CD4-positive, alpha-beta T cell (primary cell): ENCODE results near the gene COL9A1. TPM values are rescaled to one million over a fixed set of nuclear protein-coding genes. Genes with fewer than 3 reads are reported as not detected.

Experiments
- ATAC-seq: fragments of 200-7000 bp; cut with Tn5 transposase; one replicate; pipeline ENCODE4 v1.10.0; 2022; ENCODE audit warnings: mild to moderate bottlenecking; ENCODE audit not compliant: poor library complexity
- CTCF ChIA-PET: fragments of 350-600 bp; sonication (Branson Sonifier 250); formaldehyde crosslinking; loops from one replicate; lab custom pipeline; 2021; ENCODE audit warnings: antibody characterized with exemption, inconsistent platforms; lab: Charles Lee
- POLR2A ChIA-PET: fragments of 350-600 bp; sonication (Branson Sonifier 250); formaldehyde crosslinking; loops from one replicate; lab custom pipeline; 2021; ENCODE audit warnings: antibody characterized with exemption, inconsistent platforms; lab: Charles Lee
- DNase-seq, 14 experiments: peaks; one replicate each; pipeline ENCODE4 v3.0.0-alpha.2; 2013 to 2020; ENCODE audit warnings: mixed read lengths in 2 of 14
- H3K27ac ChIP-seq, 2 donors: one replicate each; pipeline versions ENCODE4 v1.5.1 to v1.7.0; 2013; ENCODE audit warnings: low read length in 2 of 2, low read depth in 1 of 2, mild to moderate bottlenecking in 1 of 2
- H3K27me3 ChIP-seq, 2 experiments: 1 replicate in 1 of 2; 2 replicates in 1 of 2; pipeline versions ENCODE4 v1.6.1 to v1.7.0; 2013; ENCODE audit warnings: low read length in 2 of 2, control low read depth in 1 of 2, mild to moderate bottlenecking in 1 of 2, moderate library complexity in 1 of 2; ENCODE audit not compliant: insufficient read depth in 2 of 2, control insufficient read depth in 1 of 2
- H3K36me3 ChIP-seq: one replicate; pipeline ENCODE4 v1.6.1; 2013; ENCODE audit warnings: low read length, control low read depth; ENCODE audit not compliant: insufficient read depth
- H3K4me1 ChIP-seq: one replicate; pipeline ENCODE4 v1.6.1; 2013; ENCODE audit warnings: low read length, control low read depth; ENCODE audit not compliant: insufficient read depth
- H3K4me3 ChIP-seq: one replicate; pipeline ENCODE4 v1.5.1; 2013; ENCODE audit warnings: mild to moderate bottlenecking, low read length, moderate library complexity
- H3K9me3 ChIP-seq, 2 experiments: 1 replicate in 1 of 2; 2 replicates in 1 of 2; pipeline versions ENCODE4 v1.6.1 to v1.7.0; 2013; ENCODE audit warnings: low read length in 2 of 2, mild to moderate bottlenecking in 2 of 2, control low read depth in 1 of 2, moderate library complexity in 1 of 2; ENCODE audit not compliant: control insufficient read depth in 1 of 2, insufficient read depth in 1 of 2
- H3K27ac Mint-ChIP-seq: one replicate; pipeline ENCODE4 v1.8.0; 2020; ENCODE audit warnings: mixed read lengths
- H3K27me3 Mint-ChIP-seq: one replicate; pipeline ENCODE4 v1.8.0; 2021; ENCODE audit warnings: mixed read lengths
- H3K36me3 Mint-ChIP-seq: one replicate; pipeline ENCODE4 v1.8.0; 2021; ENCODE audit warnings: low read depth, mixed read lengths
- H3K4me1 Mint-ChIP-seq: one replicate; pipeline ENCODE4 v1.8.0; 2021; ENCODE audit warnings: low read depth, mixed read lengths
- H3K4me3 Mint-ChIP-seq: one replicate; pipeline ENCODE4 v1.8.0; 2020; ENCODE audit warnings: mild to moderate bottlenecking, mixed read lengths
- H3K9me3 Mint-ChIP-seq: one replicate; pipeline ENCODE4 v1.8.0; 2020; ENCODE audit warnings: mixed read lengths
- intact Hi-C, 2 experiments: fragments of 100-400 bp; cut with DNase I in 1 of 2; cut with micrococcal nuclease in 1 of 2; formaldehyde crosslinking; loops; one replicate each; pipeline versions ENCODE4 v1.15.1 to v1.9.0; 2023 to 2025; cut with DNase I, micrococcal nuclease
- polyA plus RNA-seq, 2 donors: library from polyadenylated mRNA; unstranded; fragments of 120-200 nt; gene quantifications; one replicate each; pipeline ENCODE4 v1.2.1, GENCODE V29; 2013
- total RNA-seq, 174 experiments: library from RNA in 2 of 174; stranded (reverse) in 2 of 174; gene quantifications; one replicate each; pipeline ENCODE4 v1.2.3 and lab custom pipeline; 2021 to 2026
- TF ChIP-seq, protein P1 (sequence below): fragments of 200-600 bp; IDR thresholded peaks from one replicate; pipeline ENCODE4 v1.8.0; 2022; ENCODE audit warnings: antibody characterized with exemption, mild to moderate bottlenecking

The COL9A1 gene
- total RNA-seq = not detected
- not detected for polyA plus RNA-seq (2013, experiment 1 of 2)
- polyA plus RNA-seq (2013, experiment 2 of 2) = 0.12 TPM
- 0 to 0.20 (median 0) reads per million in 172 experiments for total RNA-seq (lab: John Stamatoyannopoulos, UW)

DNA sequence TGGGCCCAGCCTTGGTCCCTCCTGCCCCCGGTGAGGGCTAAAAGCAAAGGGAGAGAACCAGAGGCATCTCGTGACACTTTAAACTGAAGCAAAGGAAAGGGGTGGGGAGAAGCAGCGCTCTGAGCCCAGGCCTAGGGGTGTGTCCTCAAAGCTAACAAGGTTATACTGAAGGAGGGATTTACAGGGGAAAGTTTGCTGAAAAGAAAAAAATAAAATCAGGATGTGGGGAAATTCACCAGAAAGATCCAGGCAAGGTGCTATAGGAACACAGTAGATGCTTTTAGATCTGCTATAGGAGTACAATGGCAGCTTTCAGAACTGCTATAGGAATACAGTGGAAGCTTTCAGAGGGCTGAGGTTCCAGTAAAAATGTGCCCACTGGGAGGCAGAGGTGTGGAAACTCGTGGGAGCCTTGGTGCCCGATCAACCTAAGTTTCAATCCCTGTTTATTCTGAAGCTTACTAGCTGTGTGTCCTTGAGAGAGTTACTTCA is at the start of gene COL9A1:
Gene COL9A1 (minus strand): TSS at position 51 of the 492 bp plus-strand sequence. CDS start 160 bp downstream, outside the sequence.
- Mint-ChIP-seq H3K4me3 (no peak within 1 kb of the TSS), H3K27ac (no peak within 1 kb of the TSS), H3K27me3 (peaks cover 51% of the 10 kb centered on the region), H3K36me3 (no peaks in the 10 kb centered on the region), H3K4me1 (no peaks in the 10 kb centered on the region), H3K9me3 (no peaks in the 10 kb centered on the region)
- no peak within 1 kb of the TSS for H3K27ac ChIP-seq
- no peaks in the 10 kb centered on the region for H3K36me3 ChIP-seq
- ATAC-seq (no peak), DNase-seq (no peak)
- no peaks in the 10 kb centered on the region for H3K4me1 ChIP-seq
- ChIA-PET CTCF (no interaction called here), POLR2A (no interaction called here)
- H3K9me3 ChIP-seq = no peaks in the 10 kb centered on the region
- TF ChIP-seq, protein P1, sequence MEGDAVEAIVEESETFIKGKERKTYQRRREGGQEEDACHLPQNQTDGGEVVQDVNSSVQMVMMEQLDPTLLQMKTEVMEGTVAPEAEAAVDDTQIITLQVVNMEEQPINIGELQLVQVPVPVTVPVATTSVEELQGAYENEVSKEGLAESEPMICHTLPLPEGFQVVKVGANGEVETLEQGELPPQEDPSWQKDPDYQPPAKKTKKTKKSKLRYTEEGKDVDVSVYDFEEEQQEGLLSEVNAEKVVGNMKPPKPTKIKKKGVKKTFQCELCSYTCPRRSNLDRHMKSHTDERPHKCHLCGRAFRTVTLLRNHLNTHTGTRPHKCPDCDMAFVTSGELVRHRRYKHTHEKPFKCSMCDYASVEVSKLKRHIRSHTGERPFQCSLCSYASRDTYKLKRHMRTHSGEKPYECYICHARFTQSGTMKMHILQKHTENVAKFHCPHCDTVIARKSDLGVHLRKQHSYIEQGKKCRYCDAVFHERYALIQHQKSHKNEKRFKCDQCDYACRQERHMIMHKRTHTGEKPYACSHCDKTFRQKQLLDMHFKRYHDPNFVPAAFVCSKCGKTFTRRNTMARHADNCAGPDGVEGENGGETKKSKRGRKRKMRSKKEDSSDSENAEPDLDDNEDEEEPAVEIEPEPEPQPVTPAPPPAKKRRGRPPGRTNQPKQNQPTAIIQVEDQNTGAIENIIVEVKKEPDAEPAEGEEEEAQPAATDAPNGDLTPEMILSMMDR = no peak
- H3K27me3 ChIP-seq = peaks cover 3 to 17% of the 10 kb centered on the region in 2 experiments
- intact Hi-C loops = no loop called here
- H3K4me3 ChIP-seq = no peak within 1 kb of the TSS

DNA sequence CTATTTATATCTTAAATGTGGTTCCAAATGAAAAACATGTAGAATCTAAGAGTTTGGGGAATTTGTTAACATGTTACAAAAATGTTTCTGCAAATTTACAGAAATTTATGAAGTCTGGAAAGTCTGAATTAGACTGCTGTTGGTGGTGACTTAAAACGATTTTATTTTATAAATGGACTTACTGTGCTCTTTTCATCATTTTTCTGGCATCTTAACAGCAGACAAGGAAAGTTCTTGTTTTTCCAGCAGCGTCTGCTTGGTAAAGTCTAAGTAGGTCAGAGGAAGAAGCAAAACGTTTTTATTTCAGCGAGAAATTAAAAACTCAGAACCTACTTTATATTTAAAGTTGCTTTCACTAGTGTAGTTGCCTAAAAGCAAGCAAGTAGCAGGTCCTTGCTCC is 48.6 kb upstream of the COL9A1 start:
- Mint-ChIP-seq H3K36me3 (no peaks in the 10 kb centered on the region), H3K4me1 (no peaks in the 10 kb centered on the region), H3K27me3 (no peaks in the 10 kb centered on the region), H3K27ac (no peak overlapping the region), H3K9me3 (no peaks in the 10 kb centered on the region), H3K4me3 (no peak overlapping the region)
- Histone ChIP-seq H3K9me3 (peaks cover 0 to 12% of the 10 kb centered on the region in 2 experiments), H3K4me3 (no peak overlapping the region), H3K36me3 (no peaks in the 10 kb centered on the region), H3K4me1 (no peaks in the 10 kb centered on the region), H3K27me3 (no peaks in the 10 kb centered on the region), H3K27ac (no peak overlapping the region)
- POLR2A ChIA-PET = no interaction called here
- DNase-seq (no peak), ATAC-seq (no peak)
- CTCF ChIA-PET = no interaction called here
- TF ChIP-seq, protein P1 = no peak
- intact Hi-C loops = no loop called here

DNA sequence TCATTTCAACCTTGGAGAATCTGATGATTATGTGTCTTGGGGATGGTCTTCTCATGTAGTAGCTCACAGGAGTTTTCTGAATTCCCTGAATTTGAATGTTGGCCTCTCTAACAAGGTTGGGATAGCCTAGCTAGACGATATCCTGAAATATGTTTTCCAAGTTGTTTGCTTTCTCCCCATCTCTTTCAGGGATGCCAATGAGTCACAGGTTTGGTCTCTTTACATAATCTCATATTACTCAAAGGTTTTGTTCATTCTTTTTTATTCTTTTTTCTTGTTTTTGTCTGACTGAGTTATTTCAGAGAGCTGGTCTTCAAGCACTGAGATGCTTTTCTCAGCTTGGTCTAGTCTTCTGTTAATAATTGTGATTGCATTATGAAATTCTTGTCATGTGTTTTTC is 42.7 kb upstream of the COL9A1 start:
- Histone ChIP-seq H3K9me3 (peaks cover 0 to 13% of the 10 kb centered on the region in 2 experiments), H3K4me3 (no peak overlapping the region), H3K27me3 (peaks cover 0 to 5% of the 10 kb centered on the region in 2 experiments), H3K4me1 (no peaks in the 10 kb centered on the region), H3K27ac (no peak overlapping the region), H3K36me3 (no peaks in the 10 kb centered on the region)
- Mint-ChIP-seq H3K27me3 (peaks cover 18% of the 10 kb centered on the region), H3K4me3 (no peak overlapping the region), H3K4me1 (no peaks in the 10 kb centered on the region), H3K9me3 (no peaks in the 10 kb centered on the region), H3K36me3 (no peaks in the 10 kb centered on the region), H3K27ac (no peak overlapping the region)
- DNase-seq (no peak), ATAC-seq (no peak)
- TF ChIP-seq, protein P1 = no peak
- ChIA-PET POLR2A (no interaction called here), CTCF (no interaction called here)
- intact Hi-C loops = no loop called here
